Measurements from ENCODE around the gene SLC6A1. TPM values are rescaled to one million over a fixed set of nuclear protein-coding genes. Genes with fewer than 3 reads are reported as not detected.

Gene SLC6A1
- total and polyA plus RNA-seq, 7 donors: 0.27 to 1.9 (median 0.36) TPM

DNA sequence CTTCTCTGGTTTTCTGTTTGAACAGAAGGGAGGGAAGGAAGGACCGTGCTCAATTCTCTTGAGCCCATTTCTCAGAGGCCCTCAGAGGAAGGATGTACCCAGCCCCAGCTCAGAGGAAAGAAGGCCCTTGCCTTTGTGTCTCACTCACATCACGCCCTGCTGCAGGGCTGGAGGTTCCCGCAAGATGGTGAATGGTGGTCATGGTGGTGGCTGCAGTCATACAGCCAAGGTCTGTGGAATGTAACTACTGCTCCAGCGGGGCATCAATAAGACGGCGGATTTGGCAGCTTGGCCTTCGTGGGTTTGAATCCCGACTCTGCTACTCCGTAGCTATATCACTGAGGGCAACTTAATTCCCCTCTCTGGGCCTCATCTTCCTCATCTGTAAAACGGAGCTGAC is 62.9 kb downstream of the SLC6A1 start:
- Histone ChIP-seq H3K4me1 (no peaks in the 10 kb centered on the region), H3K27ac (no peak overlapping the region), H3K9me3 (no peaks in the 10 kb centered on the region), H3K27me3 (ENCODE audit: insufficient read depth in 3 of 3, low read length in 2 of 3) (peaks cover 0 to 55% (median 4%) of the 10 kb centered on the region in 3 donors), H3K4me3 (no peak overlapping the region), H3K36me3 (ENCODE audit: insufficient read depth in 1 of 2, low read depth in 1 of 2) (no peaks in the 10 kb centered on the region)
- no peak for ATAC-seq
- TF ChIP-seq, protein P1, sequence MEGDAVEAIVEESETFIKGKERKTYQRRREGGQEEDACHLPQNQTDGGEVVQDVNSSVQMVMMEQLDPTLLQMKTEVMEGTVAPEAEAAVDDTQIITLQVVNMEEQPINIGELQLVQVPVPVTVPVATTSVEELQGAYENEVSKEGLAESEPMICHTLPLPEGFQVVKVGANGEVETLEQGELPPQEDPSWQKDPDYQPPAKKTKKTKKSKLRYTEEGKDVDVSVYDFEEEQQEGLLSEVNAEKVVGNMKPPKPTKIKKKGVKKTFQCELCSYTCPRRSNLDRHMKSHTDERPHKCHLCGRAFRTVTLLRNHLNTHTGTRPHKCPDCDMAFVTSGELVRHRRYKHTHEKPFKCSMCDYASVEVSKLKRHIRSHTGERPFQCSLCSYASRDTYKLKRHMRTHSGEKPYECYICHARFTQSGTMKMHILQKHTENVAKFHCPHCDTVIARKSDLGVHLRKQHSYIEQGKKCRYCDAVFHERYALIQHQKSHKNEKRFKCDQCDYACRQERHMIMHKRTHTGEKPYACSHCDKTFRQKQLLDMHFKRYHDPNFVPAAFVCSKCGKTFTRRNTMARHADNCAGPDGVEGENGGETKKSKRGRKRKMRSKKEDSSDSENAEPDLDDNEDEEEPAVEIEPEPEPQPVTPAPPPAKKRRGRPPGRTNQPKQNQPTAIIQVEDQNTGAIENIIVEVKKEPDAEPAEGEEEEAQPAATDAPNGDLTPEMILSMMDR (IDR thresholded peaks at IDR 0.05): no peak
- no peak for DNase-seq
- 76 to 83% (median 82%) methylated on average over 10 of the region's 10 CpGs for WGBS, 3 donors
- intact Hi-C loops (cut with DNase I): no loop called here

DNA sequence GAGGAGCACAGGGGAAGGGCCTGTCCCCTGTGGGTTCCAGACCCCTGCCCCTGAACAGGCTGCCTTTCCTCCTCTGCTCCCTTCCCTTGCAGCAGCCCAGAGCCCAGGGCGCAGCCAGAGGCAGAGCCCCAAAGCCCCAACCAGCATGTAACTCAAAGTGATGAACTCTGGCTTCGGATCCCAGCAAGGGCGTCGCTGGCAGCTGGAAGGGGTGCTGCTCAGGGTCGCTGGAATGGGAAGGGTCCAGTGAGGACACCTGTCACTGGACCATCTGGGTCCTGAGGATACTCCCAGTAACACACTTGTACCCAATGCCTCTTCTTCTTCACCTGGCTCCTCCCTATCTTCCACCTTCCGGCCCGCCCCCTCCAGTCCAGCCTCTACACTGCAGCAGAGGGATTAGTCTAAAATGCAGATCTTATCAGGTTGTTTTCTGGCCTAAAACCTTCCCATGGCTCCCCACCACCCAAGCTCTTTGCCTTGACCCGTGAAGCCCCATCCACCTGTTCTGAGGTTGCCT is 64.0 kb downstream of the SLC6A1 start:
- TF ChIP-seq, protein P1 (IDR thresholded peaks at IDR 0.05): no peak
- Histone ChIP-seq H3K36me3 (ENCODE audit: insufficient read depth in 1 of 2, low read depth in 1 of 2) (no peaks in the 10 kb centered on the region), H3K27me3 (ENCODE audit: insufficient read depth in 3 of 3, low read length in 2 of 3) (peaks cover 0 to 52% (median 4%) of the 10 kb centered on the region in 3 donors), H3K27ac (no peak overlapping the region), H3K4me3 (no peak overlapping the region), H3K9me3 (no peaks in the 10 kb centered on the region), H3K4me1 (no peaks in the 10 kb centered on the region)
- ATAC-seq (no peak), DNase-seq (no peak)
- whole genome bisulfite sequencing, 3 donors: 54 to 71% (median 65%) methylated on average over 8 of the region's 8 CpGs
- intact Hi-C loops (cut with DNase I): no loop called here

DNA sequence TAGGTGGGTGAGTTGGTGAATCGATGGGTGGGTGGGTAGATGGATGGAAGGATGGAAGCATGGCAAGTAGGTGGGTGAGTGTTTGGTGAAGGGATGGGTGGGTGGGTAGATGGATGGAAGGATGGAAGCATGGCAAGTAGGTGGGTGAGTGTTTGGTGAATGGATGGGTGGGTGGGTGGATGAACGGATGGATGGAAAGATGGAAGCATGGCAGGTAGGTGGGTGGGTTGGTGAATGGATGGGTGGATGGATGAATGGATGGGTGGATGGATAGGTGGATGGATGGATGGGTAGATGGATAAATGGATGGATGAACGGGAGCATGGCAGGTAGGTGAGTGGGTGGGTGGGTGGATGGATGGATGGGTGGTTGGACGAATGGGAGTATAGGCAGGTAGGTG is 65.1 kb downstream of the SLC6A1 start:
- Histone ChIP-seq H3K36me3 (ENCODE audit: insufficient read depth in 1 of 2, low read depth in 1 of 2) (no peaks in the 10 kb centered on the region), H3K9me3 (no peaks in the 10 kb centered on the region), H3K4me3 (no peak overlapping the region), H3K27ac (no peak overlapping the region), H3K4me1 (no peaks in the 10 kb centered on the region), H3K27me3 (ENCODE audit: insufficient read depth in 3 of 3, low read length in 2 of 3) (peaks cover 0 to 45% (median 3%) of the 10 kb centered on the region in 3 donors)
- ATAC-seq (no peak), DNase-seq (no peak)
- intact Hi-C loops (cut with DNase I): loop anchor here (2.0 kb wide), 2 partner anchors 113 to 299 kb away; no protein-coding TSS in a partner anchor
- TF ChIP-seq, protein P1 (IDR thresholded peaks at IDR 0.05): no peak
- 81 to 85% (median 81%) methylated on average over 4 of the region's 4 CpGs for WGBS, 3 donors

DNA sequence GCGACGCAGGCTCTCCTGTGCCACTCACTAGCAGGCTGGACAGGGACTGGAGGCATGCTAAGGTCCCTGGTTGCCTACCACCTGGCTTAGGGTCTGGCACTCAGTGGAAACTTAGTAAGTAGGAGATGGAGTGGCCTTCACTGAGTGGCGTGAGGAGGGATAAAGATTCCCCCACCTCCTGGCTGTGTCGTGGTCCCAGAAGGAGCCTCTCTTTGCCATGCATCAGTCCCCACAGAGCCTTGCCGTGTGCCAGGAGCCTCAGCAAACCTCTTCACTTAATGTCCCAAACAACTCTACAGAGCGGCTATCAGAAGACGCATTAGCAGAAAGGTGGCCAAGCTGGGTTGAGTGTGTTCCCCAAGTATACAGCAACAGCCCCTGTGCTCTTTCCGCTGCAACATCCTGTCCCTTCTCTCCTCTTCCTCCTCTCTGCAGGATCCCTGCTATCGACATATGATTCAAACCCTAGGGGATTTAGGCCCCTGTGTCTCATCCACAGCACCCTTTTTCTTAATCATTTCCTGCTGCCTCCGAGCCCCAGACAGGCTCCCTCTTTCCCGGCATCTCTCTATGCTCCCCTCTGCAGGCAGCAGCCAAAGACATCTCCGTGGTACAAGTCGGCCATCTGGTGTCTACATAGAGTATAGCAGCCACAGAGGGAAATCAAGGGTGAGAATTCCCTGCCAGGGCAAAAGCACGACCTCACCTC is 66.7 kb downstream of the SLC6A1 start:
- H3K4me3 ChIP-seq: no peak overlapping the region
- H3K36me3 ChIP-seq (ENCODE audit: insufficient read depth in 1 of 2, low read depth in 1 of 2): no peaks in the 10 kb centered on the region
- no peaks in the 10 kb centered on the region for H3K4me1 ChIP-seq
- TF ChIP-seq, protein P1 (IDR thresholded peaks at IDR 0.05): peak; percentile 78
- H3K27ac ChIP-seq: no peak overlapping the region
- intact Hi-C loops (cut with DNase I): loop anchor here (1.0 to 2.0 kb wide), 3 partner anchors 113 to 300 kb away; no protein-coding TSS in a partner anchor
- ATAC-seq (peak; percentile 81 to 86 (median 84)), DNase-seq (peak; percentile 37 to 64)
- peaks cover 0 to 40% (median 2%) of the 10 kb centered on the region in 3 donors for H3K27me3 ChIP-seq (ENCODE audit: insufficient read depth in 3 of 3, low read length in 2 of 3)
- H3K9me3 ChIP-seq: no peaks in the 10 kb centered on the region
- WGBS, 3 donors: 23 to 35% (median 30%) methylated on average over 14 of the region's 14 CpGs

Measured in psoas muscle (tissue), 8 donors.